Measurements from ENCODE around the gene KRTAP2-1. TPM values are rescaled to one million over a fixed set of nuclear protein-coding genes. Genes with fewer than 3 reads are reported as not detected.

Gene KRTAP2-1
- total and polyA plus RNA-seq, 2 of the 13 experiments (the other 11 are each of a cell fraction or from before 2014, with no cell fraction given) = not detected

- no peak for TF ChIP-seq ZNF883 (CRISPR knock-in tag; IDR thresholded peaks at IDR 0.05; ENCODE audit: not compliant biosample characterization)
- TF ChIP-seq ARNT2 (CRISPR knock-in tag; IDR thresholded peaks at IDR 0.05; ENCODE audit: low read depth) = no peak
- no peak for TF ChIP-seq CAMTA2 (CRISPR knock-in tag; IDR thresholded peaks at IDR 0.05; ENCODE audit: borderline replicate concordance)
- no peak for TF ChIP-seq SALL2 (CRISPR knock-in tag; IDR thresholded peaks at IDR 0.05)
- no peak for TF ChIP-seq ZNF570 (CRISPR knock-in tag; IDR thresholded peaks at IDR 0.05; ENCODE audit: borderline replicate concordance)
- peak; percentile 23; the same call in 1 of the 2 replicates for TF ChIP-seq THAP11 (CRISPR knock-in tag; IDR thresholded peaks at IDR 0.05)
- no peak for TF ChIP-seq EEA1 (CRISPR knock-in tag; IDR thresholded peaks at IDR 0.05; ENCODE audit: borderline replicate concordance)
- no peak for TF ChIP-seq ZNF589 (CRISPR knock-in tag; conservative IDR thresholded peaks at IDR 0.05)
- TF ChIP-seq ZFP37 (CRISPR knock-in tag; IDR thresholded peaks at IDR 0.05; ENCODE audit: borderline replicate concordance) = no peak
- TF ChIP-seq NFRKB (IDR thresholded peaks at IDR 0.05) = no peak
- TF ChIP-seq, protein P1, sequence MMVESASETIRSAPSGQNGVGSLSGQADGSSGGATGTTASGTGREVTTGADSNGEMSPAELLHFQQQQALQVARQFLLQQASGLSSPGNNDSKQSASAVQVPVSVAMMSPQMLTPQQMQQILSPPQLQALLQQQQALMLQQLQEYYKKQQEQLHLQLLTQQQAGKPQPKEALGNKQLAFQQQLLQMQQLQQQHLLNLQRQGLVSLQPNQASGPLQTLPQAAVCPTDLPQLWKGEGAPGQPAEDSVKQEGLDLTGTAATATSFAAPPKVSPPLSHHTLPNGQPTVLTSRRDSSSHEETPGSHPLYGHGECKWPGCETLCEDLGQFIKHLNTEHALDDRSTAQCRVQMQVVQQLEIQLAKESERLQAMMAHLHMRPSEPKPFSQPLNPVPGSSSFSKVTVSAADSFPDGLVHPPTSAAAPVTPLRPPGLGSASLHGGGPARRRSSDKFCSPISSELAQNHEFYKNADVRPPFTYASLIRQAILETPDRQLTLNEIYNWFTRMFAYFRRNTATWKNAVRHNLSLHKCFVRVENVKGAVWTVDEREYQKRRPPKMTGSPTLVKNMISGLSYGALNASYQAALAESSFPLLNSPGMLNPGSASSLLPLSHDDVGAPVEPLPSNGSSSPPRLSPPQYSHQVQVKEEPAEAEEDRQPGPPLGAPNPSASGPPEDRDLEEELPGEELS (CRISPR knock-in tag; IDR thresholded peaks at IDR 0.05) = peak; percentile 96
- TF ChIP-seq GABPA (IDR thresholded peaks at IDR 0.05; ENCODE audit: low read depth, low read length) = no peak
- TF ChIP-seq GABPA (CRISPR knock-in tag; IDR thresholded peaks at IDR 0.05; ENCODE audit: low read depth) = no peak
- peak; percentile 68 for TF ChIP-seq TFE3 (CRISPR knock-in tag; IDR thresholded peaks at IDR 0.05)
- no peak for TF ChIP-seq POLR2AphosphoS5 (IDR thresholded peaks at IDR 0.05; ENCODE audit: low read depth, low read length)
- TF ChIP-seq SUZ12 (IDR thresholded peaks at IDR 0.05; ENCODE audit: low read depth, low read length) = no peak
- TF ChIP-seq HOXA5 (CRISPR knock-in tag; IDR thresholded peaks at IDR 0.05) = 0 out of 2 replicates have a peak, but pooled peaks have one; percentile 25
- TF ChIP-seq GZF1 (CRISPR knock-in tag; IDR thresholded peaks at IDR 0.05) = no peak
- peak; percentile 71; the same call in 1 of the 2 replicates for TF ChIP-seq FOXO1 (CRISPR knock-in tag; IDR thresholded peaks at IDR 0.05)
- no peak for TF ChIP-seq SNAI1 (CRISPR knock-in tag; IDR thresholded peaks at IDR 0.05; ENCODE audit: borderline replicate concordance)
- TF ChIP-seq NFKBIZ (CRISPR knock-in tag; IDR thresholded peaks at IDR 0.05) = 0 out of 2 replicates have a peak, but pooled peaks have one; percentile 71
- no peak for TF ChIP-seq CC2D1A (CRISPR knock-in tag; IDR thresholded peaks at IDR 0.05)
- no peak for TF ChIP-seq ZSCAN21 (CRISPR knock-in tag; IDR thresholded peaks at IDR 0.05; ENCODE audit: borderline replicate concordance)
- TF ChIP-seq TFDP1 (CRISPR knock-in tag; IDR thresholded peaks at IDR 0.05; ENCODE audit: borderline replicate concordance) = no peak
Measured at GRCh38 chr17:41009301-41009760, 37.8 kb downstream of the KRTAP2-1 start (continued).

Measured in HepG2 (cell line).